T follicular helper cell (primary cell): ENCODE data around the gene KREMEN1.

Source experiments
- DNase-seq: peaks from one replicate; pipeline ENCODE4 v3.0.0-alpha.2; 2020; ENCODE audit warnings: low read depth

Gene KREMEN1

DNA sequence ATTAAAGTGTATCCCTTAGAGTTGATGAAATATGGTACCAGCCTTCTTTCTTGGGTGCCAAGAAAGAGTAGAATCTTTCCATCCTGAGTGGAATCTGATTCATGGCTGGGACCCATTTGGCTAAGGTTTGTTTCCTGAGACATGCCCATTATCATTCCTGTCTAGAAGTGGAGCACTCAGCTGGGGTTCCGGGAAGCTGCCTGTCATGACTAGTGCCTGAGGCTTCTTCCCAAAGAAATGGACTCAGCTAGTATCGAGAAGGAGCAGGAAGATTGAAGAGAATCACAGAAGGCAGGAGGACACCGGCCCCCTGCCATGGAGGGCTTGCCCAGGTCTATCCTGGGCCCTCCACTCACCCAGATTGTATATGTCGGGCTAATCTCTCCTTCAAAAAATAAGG is 57.6 kb downstream of the KREMEN1 start:
- DNase-seq = no peak

DNA sequence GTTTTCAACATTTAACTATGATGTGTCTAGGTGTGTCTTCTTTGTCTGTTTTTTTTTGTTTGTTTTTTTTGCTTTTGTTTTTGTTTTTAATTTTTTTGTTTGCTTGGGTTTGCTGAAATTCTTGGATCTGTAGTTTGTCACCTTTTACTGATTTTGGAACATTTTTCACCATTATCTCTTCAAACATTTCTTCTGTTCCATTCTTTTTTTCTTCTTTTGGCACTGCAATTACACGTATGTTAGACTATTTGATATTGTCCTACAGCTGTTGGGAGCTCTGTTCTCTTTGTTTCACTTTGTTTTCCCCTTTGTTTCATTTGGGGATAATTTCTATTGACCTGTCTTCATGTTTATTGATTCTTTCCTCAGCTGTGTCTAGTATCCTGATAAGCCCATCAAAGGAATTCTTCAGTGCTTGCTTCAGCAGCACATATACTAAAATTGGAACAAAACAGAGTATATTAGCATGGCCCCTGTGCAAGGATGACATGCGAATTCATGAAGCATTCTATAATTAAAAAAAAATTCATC is 60.8 kb downstream of the KREMEN1 start:
- DNase-seq = no peak

DNA sequence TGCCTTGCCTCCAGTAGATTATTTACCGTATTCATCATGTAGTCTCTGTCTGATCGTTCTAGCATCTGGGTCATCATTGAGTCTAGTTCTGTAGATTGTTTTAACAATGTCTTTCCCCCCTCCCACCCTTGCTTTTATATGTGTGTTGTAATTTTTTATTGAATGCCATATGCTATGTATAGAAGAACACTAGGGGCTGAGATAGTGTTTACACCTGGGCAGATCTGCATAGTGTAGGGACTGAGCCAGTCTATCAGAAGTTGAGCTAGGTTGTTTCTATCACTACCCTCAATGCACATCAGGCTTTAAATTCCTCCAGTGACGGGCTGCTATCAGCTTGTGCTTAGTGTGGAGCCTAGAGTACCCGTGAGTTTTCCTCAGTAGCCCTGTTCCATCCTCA is 61.6 kb downstream of the KREMEN1 start:
- DNase-seq = no peak

DNA sequence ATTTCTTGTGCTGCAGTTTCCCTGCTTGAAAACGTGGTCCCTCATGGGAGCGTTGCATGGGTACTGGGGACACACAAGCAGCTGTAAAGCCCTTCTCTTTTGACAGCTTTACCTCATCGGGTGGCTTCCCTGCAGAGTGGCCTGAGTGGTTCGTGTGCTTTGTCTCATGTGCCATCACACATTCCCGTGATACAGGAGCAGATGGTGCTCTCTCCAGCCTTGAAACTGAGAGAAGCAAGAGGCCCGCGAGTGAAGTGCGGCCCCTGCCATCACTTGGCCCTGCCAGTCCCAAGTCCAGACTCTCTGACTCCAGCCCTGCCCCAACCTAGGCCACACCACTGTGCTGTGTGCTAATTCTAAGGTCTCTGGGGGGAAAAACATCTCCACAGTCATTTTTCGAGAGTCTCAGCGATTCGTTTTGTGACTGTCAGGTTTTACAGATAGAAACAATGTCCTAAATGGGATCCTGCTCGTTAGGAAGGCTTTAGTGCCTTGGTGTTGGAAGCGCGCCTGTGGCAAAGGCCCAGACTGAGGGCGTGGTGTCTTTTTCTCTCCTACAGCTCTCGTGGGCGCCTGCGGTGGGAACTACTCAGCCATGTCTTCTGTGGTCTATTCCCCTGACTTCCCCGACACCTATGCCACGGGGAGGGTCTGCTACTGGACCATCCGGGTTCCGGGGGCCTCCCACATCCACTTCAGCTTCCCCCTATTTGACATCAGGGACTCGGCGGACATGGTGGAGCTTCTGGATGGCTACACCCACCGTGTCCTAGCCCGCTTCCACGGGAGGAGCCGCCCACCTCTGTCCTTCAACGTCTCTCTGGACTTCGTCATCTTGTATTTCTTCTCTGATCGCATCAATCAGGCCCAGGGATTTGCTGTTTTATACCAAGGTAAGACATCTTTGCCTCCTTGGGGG is 64.2 kb downstream of the KREMEN1 start:
- no peak for DNase-seq

DNA sequence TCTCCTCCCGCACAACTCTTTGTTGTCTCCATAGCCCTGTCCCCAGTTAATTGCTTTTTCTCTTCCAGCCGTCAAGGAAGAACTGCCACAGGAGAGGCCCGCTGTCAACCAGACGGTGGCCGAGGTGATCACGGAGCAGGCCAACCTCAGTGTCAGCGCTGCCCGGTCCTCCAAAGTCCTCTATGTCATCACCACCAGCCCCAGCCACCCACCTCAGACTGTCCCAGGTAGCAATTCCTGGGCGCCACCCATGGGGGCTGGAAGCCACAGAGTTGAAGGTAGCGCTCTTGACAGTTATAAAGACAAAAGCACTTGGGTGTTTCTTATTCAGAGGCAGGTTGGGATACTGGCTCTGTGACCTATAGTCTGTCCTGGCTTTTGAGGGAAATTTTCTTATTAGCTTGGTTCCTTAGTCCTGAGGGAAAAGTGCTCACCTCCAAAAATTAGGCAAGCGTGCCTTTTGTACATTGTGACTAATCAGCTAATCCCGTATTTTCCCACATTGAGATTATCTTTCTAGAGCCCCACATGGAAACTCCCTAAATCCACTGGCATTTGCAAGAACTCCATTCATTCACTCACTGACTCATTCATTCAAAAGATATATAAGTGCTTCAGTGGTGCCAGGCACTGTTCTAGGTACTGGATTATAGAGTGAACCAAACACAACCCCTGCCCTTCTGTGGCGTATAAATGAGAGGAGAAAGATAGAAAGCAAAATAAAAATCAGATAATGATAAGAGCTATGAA is 65.9 kb downstream of the KREMEN1 start:
- no peak for DNase-seq

DNA sequence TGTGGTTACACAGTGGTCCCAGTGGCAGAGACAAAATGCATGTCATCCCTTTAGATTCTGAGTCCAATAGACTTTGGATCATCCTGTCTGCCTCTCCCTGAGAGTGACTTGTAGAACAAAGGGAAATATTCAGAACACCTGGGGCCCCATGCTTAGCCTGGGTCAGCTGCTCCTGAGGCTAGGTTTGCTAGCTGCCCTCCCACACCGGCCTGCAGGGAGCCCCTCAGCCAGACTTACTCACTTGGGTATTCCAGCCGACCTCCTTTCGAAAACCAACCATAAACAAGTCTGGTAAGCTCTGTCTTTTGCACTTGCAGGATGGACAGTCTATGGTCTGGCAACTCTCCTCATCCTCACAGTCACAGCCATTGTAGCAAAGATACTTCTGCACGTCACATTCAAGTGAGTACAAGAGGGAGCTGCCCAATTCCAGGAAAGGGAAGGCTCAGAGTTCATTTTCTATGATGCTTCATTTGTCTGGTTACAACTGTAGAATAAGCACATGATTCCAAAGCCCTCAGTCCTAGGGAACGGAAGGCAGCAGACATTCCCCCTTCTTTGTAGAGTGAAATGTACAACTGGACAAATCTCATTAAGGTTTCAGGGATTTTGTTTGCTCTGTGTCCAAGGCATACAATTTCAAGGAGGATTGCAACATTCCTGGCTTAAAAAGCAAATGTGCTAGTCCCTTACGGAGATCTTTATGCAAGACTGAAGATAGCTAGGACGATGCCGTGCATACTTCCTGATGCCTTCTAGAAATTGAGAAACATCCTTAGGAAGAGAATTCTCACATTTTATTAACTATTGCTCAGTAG is 67.3 kb downstream of the KREMEN1 start:
- no peak for DNase-seq

DNA sequence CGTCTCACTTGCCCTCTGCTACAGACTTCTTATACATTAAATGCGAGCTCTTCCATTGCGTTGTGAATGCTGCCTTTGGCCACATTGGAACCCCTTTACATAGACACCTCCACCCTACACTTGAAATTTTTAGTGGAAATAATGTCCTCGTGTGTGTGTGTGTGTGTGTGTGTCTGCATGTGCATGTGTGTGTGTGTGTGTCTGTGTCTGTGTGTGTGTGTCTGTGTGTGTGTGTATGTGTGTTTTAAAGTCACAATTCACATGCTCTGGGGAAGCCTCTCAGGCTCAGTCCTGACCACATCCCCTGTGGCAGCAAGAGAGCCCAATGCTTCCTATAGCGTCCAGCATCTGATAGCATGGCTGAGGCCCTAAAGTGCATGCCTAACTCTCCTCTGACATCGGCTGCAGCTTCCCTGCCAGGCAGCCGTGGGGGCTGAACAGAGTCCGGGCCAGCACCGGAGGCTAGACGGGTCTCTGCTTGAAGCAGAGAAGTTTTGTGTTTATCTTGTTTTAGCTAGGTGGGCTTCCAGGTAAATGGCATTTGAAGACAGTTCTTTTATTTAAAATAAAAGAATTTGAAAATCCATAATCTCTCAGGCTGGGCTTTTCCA is 68.3 kb downstream of the KREMEN1 start:
- no peak for DNase-seq

DNA sequence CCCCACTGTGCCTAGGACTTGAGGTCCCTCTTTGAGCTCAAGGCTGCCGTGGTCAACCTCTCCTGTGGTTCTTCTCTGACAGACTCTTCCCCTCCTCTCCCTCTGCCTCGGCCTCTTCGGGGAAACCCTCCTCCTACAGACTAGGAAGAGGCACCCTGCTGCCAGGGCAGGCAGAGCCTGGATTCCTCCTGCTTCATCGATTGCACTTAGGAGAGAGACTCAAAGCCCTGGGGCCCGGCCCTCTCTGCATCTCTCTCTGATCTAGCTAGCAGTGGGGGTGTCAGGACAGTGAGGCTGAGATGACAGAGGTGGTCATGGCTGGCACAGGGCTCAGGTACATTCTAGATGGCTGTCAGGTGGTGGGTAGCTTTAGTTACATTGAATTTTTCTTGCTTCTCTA is 69.3 kb downstream of the KREMEN1 start:
- no peak for DNase-seq

DNA sequence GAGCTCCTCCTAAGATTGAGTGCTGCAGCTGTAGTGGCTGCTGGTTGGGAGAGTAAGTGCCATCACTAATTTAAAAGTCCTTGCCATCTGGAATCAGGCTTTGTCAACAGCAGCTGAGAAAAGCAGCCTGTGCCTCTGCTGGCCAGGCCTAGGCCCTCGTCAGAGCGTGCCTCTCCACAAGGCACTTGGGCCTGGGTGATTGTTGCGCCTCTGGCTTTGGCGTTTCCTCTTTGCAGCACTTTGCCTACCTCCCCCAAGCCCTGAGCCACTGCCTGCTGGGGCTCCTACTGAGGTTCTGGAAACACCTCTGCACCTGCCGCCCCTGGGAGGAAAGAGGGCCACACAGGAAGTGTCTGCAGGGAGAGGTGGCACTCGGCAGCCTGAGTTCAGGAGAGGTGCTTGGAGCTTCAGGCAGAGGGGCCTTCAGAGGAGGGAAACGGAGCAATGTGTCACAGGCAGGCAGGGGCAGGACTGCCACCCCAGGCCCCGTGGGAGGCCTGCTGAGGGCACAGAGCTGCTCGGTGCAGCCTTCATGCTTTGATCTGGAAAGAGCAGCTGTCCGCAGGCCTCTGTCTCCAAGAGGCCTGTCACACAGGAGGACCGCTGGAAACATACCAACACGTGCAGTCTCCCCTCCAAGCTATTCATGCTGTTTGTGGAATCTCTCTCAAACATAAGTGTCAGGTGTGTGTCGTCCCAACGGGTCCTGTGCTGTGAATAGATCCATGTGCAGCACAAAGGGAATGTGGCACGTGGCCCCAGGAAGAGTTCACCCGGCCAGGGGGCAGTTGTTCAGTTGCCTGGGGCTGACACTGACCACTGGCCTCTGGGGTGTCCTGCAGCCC is 71.3 kb downstream of the KREMEN1 start:
- no peak for DNase-seq

DNA sequence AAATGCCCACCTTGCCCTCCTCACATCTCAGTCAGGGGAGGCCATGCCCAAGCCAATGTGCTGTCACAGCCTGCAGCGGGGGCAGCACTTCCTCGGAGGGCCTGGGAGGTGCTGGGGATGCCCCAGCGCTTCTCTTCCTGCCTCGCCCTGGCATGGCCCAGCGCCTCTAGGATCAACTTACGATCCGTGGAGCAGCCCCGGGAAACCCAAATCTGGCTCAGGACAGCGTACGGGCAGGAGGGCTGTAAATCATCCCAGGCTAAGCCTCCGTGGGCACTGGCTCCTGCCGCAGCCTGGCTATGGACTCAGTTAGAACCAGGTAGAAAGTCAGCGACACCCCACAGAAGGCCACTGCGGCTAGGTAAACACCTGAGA is 71.9 kb downstream of the KREMEN1 start:
- no peak for DNase-seq

DNA sequence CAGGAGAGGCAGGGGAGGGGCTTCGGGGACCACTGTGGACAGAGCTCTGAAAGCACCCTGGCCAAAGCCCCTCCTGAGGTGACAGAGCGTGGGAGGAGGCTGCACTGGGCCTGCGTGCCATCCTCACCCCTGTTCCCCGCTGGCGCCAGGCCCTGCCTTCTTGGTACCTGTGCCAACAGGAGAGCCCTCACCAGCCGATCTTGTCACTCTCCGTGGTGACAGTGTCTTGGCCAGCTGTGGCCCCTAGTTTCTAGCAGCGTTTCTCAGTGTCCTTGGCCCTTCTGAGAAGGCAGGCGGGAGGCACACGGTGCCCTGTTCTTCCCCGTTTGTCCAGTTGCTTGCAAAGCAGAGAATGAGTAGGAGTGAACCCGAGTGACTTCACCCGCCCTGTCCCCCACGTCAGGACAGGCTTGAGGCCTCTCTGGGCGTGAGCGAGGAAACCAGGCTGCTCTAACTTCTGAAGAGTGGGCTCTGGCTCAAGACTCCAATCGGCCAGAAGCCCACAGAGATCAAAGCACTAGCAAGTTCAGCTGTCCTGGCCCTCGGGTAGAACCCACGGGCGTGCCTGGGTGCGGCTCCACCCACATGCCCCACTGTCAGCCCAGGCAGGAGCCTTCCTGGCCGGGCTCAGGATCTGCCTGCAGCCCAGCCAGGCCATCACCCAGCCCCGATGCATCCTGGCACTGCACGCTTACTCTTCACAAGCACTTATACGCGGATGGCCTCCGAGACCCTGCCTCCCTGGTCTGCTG is 72.7 kb downstream of the KREMEN1 start:
- no peak for DNase-seq

DNA sequence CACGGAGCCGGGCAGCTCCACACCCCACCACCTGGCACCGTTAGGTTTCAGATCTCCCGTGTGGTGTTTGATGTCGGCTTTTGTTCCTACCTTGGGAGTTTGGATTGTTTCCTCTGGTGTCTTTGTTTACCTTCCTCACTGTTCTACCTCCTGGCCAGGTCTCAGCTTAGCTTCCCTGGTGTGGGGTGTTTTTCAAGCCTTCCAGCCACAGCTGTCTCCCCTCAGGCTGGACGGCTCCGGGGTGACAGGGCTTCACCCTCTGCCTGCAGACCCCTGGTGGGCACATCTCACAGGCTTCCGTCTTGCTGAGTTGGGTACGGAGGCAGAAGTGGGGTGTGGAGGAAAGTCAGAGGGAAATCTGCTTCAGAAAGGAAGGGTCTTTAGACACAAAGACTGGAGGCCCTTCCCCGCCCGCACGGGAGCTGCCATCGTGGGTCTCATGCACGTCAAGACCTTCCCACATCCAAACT is 73.3 kb downstream of the KREMEN1 start:
- no peak for DNase-seq

DNA sequence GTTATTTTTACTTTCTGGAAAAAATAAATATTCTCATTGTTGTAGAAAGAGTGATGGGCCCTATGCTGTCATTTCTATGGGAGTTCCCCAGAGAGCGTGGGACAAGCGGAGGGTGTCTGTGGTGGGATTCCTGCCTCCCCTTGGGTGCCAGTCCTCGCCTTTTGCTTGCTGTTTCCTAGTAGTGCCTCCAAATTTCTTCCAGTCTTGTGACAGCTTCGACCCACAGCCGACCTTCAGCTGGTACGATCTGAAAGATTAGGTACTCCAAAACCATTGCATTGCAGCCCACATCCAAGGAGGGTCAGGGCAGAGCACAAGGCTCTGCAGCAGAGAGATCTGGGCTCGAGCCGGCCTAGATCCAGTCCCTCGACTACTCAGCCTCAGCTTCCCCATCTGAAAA is 73.9 kb downstream of the KREMEN1 start:
- DNase-seq = no peak

DNA sequence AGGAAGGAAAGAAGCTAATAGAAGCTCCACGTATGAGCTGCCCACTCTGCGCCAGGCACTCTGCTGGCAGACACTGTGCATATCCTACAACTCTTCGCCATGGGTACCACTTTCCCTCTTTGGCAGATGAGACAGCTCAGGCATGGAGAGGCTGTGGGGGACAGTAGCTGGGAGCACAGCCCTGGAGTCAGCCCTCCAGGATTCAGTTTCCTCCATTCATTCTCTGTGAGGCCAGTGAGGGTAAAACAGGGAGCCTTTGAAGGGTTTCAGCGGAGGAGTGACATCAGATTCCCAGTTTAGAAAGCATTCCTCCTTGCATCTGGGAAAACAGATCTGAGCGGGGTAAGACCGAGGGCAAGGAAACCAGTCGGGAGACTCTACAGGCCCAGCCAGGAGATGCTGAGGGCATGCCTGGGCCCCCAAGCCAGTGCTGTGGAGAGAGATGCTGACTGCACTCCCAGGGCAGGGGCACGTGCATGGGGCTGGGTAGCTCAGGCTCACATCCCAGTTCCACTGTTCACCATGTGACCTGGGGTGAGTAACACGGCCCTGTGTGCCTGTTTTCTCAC is 74.6 kb downstream of the KREMEN1 start:
- DNase-seq = no peak

DNA sequence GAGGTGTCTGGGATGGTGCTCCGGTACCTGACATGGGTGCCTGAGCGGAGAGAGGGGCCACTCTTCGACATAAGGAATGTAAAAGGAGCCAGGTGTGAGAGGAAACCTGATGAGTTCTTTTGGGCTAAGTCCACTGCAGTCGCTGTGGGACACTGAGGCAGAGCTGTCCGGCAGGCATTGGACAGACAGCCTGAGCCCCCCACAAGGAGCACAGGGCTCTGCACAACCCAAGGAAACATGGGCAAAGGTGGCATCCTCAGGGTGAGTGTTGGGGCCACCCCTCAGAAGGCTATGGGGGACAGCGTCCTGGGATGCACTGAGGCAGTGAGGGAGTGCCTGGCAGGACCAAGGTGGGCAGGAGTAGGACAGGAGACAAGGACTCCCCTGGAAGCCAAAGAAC is 75.2 kb downstream of the KREMEN1 start:
- no peak for DNase-seq

DNA sequence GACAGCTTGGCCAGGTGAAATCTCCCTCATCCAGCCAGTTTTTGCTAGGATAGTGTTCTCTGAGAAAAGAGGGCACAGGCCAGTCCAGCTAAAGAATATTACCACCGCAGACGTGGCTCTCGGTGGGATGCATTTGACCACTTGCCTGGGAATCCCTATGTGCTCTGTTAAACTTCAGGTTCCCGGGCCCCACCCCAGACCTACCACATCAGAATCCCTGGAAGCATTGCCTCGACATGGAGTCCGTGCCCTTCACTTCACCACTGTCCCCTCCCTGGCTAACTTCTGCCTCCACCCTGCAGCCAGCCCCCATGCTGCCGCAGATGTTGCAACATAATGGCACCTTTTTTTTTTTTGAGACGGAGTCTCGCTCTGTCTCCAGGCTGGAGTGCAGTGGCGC is 76.0 kb downstream of the KREMEN1 start:
- DNase-seq = no peak

DNA sequence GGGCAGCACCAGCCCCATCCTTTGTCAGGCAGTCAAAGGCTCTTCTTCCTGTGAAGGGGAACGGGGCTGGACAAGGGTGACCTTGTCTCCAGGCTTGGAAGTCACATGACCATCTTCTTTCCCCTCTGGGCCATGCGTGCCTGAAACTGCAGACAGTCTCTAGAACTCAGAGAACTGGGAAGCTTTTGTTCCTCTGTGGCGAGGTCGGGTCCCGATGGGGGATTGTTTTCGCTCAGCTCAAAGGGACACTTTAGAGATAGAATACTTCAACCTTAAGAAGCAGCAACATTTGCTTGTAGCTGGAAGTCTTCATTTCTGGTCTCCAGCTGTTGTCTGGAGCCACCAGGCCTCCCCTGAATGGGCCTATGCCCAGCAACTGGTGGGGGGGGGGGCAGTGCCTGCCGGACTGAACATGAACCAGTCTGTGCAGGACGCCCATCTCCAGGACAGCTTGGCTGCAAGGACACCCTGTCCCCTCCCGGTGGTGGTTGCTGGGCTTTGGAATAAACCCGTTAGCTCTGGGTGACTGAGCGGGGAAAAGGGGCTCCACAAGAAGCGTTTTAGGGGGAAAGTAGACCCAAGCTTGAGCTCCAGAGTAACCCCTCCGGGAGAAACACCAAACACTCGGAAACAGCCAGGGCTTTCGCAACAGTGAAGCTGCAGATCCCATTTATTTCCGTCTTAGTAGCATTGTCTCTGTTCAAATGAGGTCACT is 77.2 kb downstream of the KREMEN1 start:
- no peak for DNase-seq

DNA sequence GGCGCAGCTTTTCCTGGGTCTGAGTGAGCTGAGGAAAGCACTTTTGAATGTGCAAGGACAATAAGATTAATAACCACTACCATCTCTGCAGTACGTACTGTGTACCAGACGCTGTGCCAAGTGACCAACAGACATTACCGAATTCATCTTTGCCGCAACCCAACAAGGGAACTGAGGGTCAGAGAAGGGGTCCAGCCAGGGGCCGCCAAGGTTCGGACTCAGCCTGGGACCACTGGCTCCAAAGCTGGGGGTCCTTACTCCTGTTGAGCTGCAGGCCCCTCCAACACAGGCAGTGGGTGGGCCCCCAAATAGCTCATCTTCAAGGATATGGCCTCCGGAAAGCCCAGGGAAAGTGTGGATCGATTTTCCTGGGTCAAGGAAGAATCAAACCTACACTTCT is 77.9 kb downstream of the KREMEN1 start:
- no peak for DNase-seq

DNA sequence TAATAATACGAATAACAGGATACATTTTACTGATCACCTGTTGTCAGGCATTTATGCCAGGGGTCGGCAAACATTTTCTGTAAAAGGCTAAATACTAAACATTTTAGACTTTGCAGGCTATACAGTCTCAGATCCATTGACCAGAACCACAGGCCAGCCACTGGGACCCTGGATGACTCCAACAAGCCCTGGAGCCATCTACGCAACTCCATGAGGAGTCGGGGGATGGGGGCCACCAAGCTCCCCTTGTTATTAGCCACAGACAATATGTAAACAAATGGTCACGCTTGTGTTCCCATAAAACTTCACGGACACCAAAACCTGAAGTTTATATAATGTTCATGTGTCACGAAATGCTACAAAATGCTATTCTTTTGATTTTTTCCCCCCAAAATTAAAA is 78.5 kb downstream of the KREMEN1 start:
- DNase-seq = no peak
